IPS-15b (cell line): Measurements from ENCODE around the gene ZCCHC12.

Source experiments
- H3K27me3 ChIP-seq: one replicate; pipeline ENCODE4 v1.6.1; 2013; ENCODE audit warnings: low read length; ENCODE audit not compliant: control insufficient read depth, insufficient read depth
- H3K36me3 ChIP-seq: one replicate; pipeline ENCODE4 v1.6.1; 2013; ENCODE audit warnings: low read length; ENCODE audit not compliant: control insufficient read depth, insufficient read depth
- H3K4me1 ChIP-seq: one replicate; pipeline ENCODE4 v1.6.1; 2013; ENCODE audit warnings: mild to moderate bottlenecking, low read length; ENCODE audit not compliant: control insufficient read depth, insufficient read depth
- H3K4me3 ChIP-seq: one replicate; pipeline ENCODE4 v1.5.1; 2013; ENCODE audit warnings: low read depth, low read length
- H3K9ac ChIP-seq: one replicate; pipeline ENCODE4 v1.6.1; 2013; ENCODE audit warnings: low read depth, mild to moderate bottlenecking, low read length
- H3K9me3 ChIP-seq: one replicate; pipeline ENCODE4 v1.6.1; 2013; ENCODE audit warnings: mild to moderate bottlenecking, low read length; ENCODE audit not compliant: control insufficient read depth, insufficient read depth

ZCCHC12 gene

DNA sequence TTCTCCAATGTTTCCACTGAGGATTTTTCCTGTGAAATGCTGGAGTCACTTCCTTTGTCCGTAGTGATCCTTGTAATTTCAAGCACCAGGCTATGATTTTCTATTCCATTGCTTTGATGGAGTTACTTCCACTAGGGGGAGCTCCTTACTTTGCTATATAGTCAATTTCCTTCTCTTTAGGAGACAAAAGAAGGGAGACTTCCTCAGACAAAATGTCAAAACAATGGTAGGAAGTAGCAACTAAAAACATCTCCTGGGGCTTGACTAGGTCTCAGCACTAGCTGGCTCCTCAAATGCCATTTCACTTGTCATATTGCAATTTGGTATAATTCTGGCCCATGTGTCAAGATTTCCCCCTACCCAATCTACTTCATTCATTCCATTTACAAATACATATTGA is 24.1 kb downstream of the ZCCHC12 start:
- H3K4me3 ChIP-seq, result no peak overlapping the region
- H3K27me3 ChIP-seq, result no peaks in the 10 kb centered on the region

GRCh38 chrX:118853596-118853995 is 30.0 kb downstream of the ZCCHC12 start:
- Histone ChIP-seq H3K36me3 (no peaks in the 10 kb centered on the region), H3K9me3 (no peaks in the 10 kb centered on the region), H3K9ac (no peak overlapping the region), H3K27me3 (no peaks in the 10 kb centered on the region), H3K4me1 (no peaks in the 10 kb centered on the region), H3K4me3 (no peak overlapping the region)

More for the DNA sequence above, 24.1 kb downstream of the ZCCHC12 start:
- no peak overlapping the region for H3K9ac ChIP-seq
- no peaks in the 10 kb centered on the region for H3K36me3 ChIP-seq
- H3K4me1 ChIP-seq, result no peaks in the 10 kb centered on the region
- no peaks in the 10 kb centered on the region for H3K9me3 ChIP-seq

GRCh38 chrX:118855681-118856310 is 32.2 kb downstream of the ZCCHC12 start:
- Histone ChIP-seq H3K9me3 (no peaks in the 10 kb centered on the region), H3K4me3 (no peak overlapping the region), H3K9ac (no peak overlapping the region), H3K36me3 (no peaks in the 10 kb centered on the region), H3K27me3 (no peaks in the 10 kb centered on the region), H3K4me1 (no peaks in the 10 kb centered on the region)

GRCh38 chrX:118857006-118857405 is 33.4 kb downstream of the ZCCHC12 start:
- no peaks in the 10 kb centered on the region for H3K27me3 ChIP-seq
- no peaks in the 10 kb centered on the region for H3K4me1 ChIP-seq
- H3K36me3 ChIP-seq, result no peaks in the 10 kb centered on the region
- H3K4me3 ChIP-seq, result no peak overlapping the region
- H3K9ac ChIP-seq, result no peak overlapping the region
- H3K9me3 ChIP-seq, result no peaks in the 10 kb centered on the region

DNA sequence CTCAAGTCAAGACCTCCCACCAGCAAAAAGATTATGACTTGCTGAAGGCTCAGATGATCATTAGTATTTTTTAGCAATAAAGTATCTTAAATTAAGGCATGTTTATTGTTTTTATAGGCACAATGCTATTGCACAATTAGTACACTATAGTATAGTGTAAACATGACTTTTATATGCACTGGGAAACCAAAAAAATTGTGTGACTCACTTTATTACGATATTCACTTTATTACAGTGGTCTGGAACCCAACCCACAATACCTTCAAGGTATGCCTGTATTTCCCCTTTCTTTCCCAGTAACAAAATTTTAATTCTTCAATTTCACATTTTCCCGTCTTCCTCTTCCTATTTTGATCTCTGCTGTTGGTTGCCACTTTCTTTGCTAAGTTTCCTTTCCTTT is 37.7 kb downstream of the ZCCHC12 start:
- no peaks in the 10 kb centered on the region for H3K27me3 ChIP-seq
- no peaks in the 10 kb centered on the region for H3K36me3 ChIP-seq
- H3K9me3 ChIP-seq, result no peaks in the 10 kb centered on the region
- H3K4me1 ChIP-seq, result no peaks in the 10 kb centered on the region
- no peak overlapping the region for H3K4me3 ChIP-seq
- H3K9ac ChIP-seq, result no peak overlapping the region

DNA sequence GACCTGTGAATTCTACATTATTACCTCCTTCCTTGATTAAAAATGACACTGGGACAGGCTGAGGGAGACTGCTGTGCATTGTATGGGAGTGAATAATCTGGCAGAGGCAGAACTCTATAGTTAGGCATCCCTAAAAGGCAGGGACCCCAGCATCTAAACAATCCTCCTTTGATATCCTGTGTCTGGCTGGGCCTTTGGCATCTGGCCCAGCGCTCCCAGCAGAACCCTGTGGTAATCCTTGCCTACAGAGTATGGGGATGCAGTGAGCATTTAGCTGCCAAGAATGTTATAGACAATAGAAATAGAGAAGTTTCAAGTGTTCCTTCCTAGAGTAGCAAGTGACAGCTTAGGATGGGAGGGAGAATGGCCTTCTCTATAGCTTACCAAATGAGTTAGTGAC is 38.5 kb downstream of the ZCCHC12 start:
- Histone ChIP-seq H3K4me1 (no peaks in the 10 kb centered on the region), H3K27me3 (no peaks in the 10 kb centered on the region)

DNA sequence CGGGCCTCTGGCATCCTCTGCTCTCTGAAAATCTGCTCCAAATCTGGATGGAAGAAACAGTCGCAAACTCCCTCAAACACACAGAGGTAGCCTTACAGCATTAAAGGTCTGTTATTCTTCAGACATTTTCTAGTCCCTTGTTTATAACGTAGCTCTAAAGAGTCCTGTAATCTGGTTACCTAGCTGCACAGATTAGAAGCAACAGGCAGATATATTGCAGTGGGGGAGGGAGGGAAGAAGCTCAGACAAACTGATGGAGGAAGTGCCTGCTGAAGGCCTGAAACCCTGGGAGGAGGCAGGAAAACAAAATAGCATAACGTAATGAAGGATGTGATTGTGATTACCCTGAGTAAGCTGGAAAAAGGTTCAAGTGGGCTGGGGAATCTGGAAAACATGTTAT is 39.4 kb downstream of the ZCCHC12 start:
- Histone ChIP-seq H3K4me1 (no peaks in the 10 kb centered on the region), H3K27me3 (no peaks in the 10 kb centered on the region), H3K9me3 (peaks cover 5% of the 10 kb centered on the region), H3K4me3 (no peak overlapping the region), H3K9ac (no peak overlapping the region), H3K36me3 (no peaks in the 10 kb centered on the region)

More for the DNA sequence above, 38.5 kb downstream of the ZCCHC12 start:
- no peak overlapping the region for H3K4me3 ChIP-seq
- no peaks in the 10 kb centered on the region for H3K9me3 ChIP-seq
- H3K36me3 ChIP-seq, result no peaks in the 10 kb centered on the region
- H3K9ac ChIP-seq, result no peak overlapping the region

DNA sequence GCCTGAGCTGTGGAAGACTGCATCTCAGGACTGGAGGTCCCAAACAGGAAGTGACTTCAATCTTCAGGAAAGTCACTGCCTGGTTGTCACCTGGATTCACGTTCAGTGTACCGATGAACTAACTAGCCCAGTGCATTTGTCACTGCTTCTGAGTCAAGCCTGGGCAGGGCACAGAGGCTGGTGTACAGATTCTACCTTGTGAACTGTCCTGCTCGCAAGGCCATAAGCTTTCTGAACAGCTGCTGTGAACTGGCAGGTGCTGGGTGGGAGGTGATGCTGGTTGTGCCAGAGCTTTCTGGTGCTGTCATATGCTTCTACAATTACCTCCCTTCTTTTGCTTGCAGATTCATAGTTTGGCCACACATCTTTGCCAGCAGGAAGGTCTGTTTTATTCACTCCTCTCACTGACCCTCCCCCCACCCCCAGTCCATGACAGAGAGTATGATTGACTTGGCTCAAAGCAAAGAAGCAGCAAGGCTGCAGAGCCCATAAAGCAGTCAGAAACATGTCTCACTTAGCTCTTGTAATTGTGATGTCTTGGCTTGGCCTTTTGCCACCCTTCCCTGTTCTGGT is 40.5 kb downstream of the ZCCHC12 start:
- Histone ChIP-seq H3K9ac (no peak overlapping the region), H3K27me3 (no peaks in the 10 kb centered on the region)

DNA sequence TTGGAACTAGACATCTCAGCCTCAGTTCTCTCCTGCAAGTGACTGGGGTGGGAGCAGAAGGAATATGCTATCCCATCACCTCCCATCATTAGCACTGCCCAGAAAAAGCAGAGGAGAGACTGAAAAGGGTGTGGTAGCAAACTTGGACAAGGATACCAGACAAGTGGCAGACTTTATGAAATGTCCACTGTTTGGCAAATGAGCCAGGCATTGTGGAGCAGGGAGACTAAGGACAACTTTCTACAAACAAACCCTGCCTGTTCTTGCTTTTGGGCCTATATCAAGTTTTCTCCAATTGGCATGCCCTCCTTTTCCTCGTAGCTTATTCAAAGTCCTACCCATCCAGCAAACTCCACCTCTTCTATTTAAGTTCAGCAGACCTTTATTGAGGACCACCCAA is 41.6 kb downstream of the ZCCHC12 start:
- Histone ChIP-seq H3K9me3 (peaks cover 5% of the 10 kb centered on the region), H3K4me3 (no peak overlapping the region), H3K36me3 (no peaks in the 10 kb centered on the region), H3K4me1 (no peaks in the 10 kb centered on the region), H3K27me3 (no peaks in the 10 kb centered on the region), H3K9ac (no peak overlapping the region)

More for the DNA sequence above, 40.5 kb downstream of the ZCCHC12 start:
- Histone ChIP-seq H3K36me3 (no peaks in the 10 kb centered on the region), H3K4me1 (no peaks in the 10 kb centered on the region), H3K4me3 (no peak overlapping the region), H3K9me3 (peaks cover 5% of the 10 kb centered on the region)

GRCh38 chrX:118867251-118867650 is 43.6 kb downstream of the ZCCHC12 start:
- H3K27me3 ChIP-seq, result no peaks in the 10 kb centered on the region

DNA sequence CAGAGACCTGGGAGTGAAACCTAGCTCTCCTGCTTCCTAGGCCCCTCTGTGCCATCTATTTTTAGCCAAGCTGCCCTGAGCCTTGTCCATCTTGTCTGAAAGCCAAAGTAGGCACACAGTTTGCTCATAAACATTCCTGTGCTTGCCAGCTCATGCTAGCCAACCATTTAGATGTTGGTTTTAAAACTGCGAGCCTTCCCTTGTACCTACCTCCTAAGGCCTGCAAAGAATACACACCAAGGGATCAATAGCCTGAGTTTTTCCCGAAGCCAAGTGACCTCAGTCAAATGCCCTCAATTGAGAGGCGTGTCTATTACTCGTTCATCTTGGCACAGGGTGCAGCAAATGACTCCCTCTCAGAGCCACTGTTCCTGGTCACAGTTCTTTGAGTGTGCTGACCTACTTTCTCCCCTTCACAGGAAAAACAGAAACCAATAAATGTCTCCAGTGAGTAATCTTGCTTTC is 48.5 kb downstream of the ZCCHC12 start:
- Histone ChIP-seq H3K9me3 (peaks cover 5% of the 10 kb centered on the region), H3K4me1 (no peaks in the 10 kb centered on the region), H3K36me3 (no peaks in the 10 kb centered on the region), H3K4me3 (no peak overlapping the region), H3K27me3 (no peaks in the 10 kb centered on the region), H3K9ac (no peak overlapping the region)

More at GRCh38 chrX:118867251-118867650, 43.6 kb downstream of the ZCCHC12 start:
- H3K9me3 ChIP-seq, result peaks cover 5% of the 10 kb centered on the region
- H3K4me1 ChIP-seq, result no peaks in the 10 kb centered on the region
- H3K36me3 ChIP-seq, result no peaks in the 10 kb centered on the region
- H3K4me3 ChIP-seq, result no peak overlapping the region
- H3K9ac ChIP-seq, result no peak overlapping the region
